ENCODE measurements around the gene WRAP73. TPM values are rescaled to one million over a fixed set of nuclear protein-coding genes. Genes with fewer than 3 reads are reported as not detected.
A peak's percentile ranks its signal among the peaks of the same experiment; 100 is the strongest.

The WRAP73 gene, protein sequence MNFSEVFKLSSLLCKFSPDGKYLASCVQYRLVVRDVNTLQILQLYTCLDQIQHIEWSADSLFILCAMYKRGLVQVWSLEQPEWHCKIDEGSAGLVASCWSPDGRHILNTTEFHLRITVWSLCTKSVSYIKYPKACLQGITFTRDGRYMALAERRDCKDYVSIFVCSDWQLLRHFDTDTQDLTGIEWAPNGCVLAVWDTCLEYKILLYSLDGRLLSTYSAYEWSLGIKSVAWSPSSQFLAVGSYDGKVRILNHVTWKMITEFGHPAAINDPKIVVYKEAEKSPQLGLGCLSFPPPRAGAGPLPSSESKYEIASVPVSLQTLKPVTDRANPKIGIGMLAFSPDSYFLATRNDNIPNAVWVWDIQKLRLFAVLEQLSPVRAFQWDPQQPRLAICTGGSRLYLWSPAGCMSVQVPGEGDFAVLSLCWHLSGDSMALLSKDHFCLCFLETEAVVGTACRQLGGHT
- total RNA-seq: 14.6 TPM
- long read RNA-seq, transcript WRAP73-201 (12 exons, 1,665 nt): major isoform, 11 of 21 reads
- long read RNA-seq, partial matches to known transcripts: 5 of 21 reads
- long read RNA-seq, other reads (novel, unspliced or antisense): 5 of 21 reads

- intact Hi-C loops (cut with DNase I): no loop called here
- DNase-seq (ENCODE audit: missing footprints) (peak; percentile 95), ATAC-seq (peak; percentile 89)
Observed at GRCh38 chr1:3649342-3650247, at the start of gene WRAP73. Gene WRAP73, minus strand, starts transcription at chr1:3650103. Its CDS starts 104 bp downstream, at chr1:3649999.

DNA sequence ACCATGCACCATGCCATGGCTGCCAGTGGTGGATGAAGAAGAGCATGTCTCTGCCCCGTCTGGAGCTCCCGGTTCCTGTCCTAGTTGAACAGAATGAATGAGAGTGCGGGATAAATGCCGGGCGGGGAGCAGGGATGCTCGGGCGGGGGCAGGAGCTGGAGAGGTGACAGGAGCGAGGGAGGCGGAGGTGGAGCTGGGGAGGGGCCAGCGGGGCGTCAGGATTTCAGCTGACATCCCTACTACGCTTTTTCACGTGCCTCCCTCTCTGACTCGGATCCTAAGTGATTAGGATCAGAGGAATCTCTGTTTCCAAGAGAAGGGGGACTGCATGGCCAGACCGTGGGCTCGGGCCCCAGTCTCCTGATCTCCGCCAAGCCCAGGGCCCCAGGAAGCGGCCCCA lies 49.7 kb upstream of the WRAP73 start:
- ATAC-seq (no peak), DNase-seq (ENCODE audit: missing footprints) (no peak)
- intact Hi-C loops (cut with DNase I): no loop called here

GRCh38 chr1:3698660-3699408 lies 48.9 kb upstream of the WRAP73 start:
- DNase-seq (ENCODE audit: missing footprints) (no peak), ATAC-seq (no peak)
- intact Hi-C loops (cut with DNase I): no loop called here

GRCh38 chr1:3697810-3698209 lies 47.9 kb upstream of the WRAP73 start:
- intact Hi-C loops (cut with DNase I): no loop called here
- ATAC-seq (no peak), DNase-seq (ENCODE audit: missing footprints) (no peak)

GRCh38 chr1:3697104-3697503 lies 47.2 kb upstream of the WRAP73 start:
- intact Hi-C loops (cut with DNase I): no loop called here
- ATAC-seq (no peak), DNase-seq (ENCODE audit: missing footprints) (no peak)

DNA sequence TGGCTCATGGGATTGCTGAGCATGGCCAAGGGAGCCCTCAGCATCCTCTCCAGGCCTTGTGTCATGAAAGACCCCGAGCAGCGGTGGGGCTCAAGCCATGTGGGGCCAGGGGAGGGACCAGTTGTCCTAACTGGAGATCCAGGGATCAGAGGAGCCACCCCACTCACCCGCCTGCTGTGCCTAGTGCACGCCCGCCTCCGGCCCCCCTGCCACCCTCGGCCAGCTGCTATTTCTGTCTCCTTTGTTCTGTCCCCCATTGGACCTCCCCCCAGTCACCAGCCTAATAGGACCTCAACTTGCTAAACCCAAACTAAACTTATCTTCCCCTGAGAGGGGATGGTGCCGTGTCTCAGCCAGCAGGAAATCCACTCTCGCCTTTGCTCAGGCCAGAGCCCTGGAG lies 46.8 kb upstream of the WRAP73 start:
- no peak for ATAC-seq
- no peak for DNase-seq (ENCODE audit: missing footprints)
- intact Hi-C loops (cut with DNase I): no loop called here

GRCh38 chr1:3695326-3696217 lies 45.7 kb upstream of the WRAP73 start:
- intact Hi-C loops (cut with DNase I): loop anchor here (2.0 kb wide), 1 partner anchor 29 kb away; no protein-coding TSS in a partner anchor
- DNase-seq (ENCODE audit: missing footprints): no peak
- ATAC-seq: peak; percentile 58

GRCh38 chr1:3693321-3693720 lies 43.4 kb upstream of the WRAP73 start:
- intact Hi-C loops (cut with DNase I): no loop called here
- no peak for DNase-seq (ENCODE audit: missing footprints)
- ATAC-seq: no peak

DNA sequence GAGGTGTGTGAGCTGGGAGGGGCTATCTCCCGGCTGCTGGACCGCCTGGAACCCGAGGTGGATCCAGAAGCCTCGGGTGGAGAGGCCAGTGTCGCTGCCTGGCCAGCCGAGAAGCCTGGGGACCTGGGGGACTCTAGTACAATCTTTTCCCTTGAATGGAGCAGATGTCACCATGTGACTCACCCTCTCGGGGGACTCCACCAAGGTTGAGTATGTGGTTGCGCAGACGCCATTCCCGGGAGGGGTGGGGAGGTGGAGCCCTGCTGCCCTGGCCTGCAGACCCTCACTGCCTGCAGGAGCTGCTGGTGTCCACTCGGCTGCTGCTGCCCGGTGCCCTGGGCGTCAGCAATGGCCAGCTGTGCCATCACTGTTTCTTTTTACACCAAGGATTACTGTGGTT lies 42.7 kb upstream of the WRAP73 start:
- no peak for ATAC-seq
- DNase-seq (ENCODE audit: missing footprints): no peak
- intact Hi-C loops (cut with DNase I): no loop called here

DNA sequence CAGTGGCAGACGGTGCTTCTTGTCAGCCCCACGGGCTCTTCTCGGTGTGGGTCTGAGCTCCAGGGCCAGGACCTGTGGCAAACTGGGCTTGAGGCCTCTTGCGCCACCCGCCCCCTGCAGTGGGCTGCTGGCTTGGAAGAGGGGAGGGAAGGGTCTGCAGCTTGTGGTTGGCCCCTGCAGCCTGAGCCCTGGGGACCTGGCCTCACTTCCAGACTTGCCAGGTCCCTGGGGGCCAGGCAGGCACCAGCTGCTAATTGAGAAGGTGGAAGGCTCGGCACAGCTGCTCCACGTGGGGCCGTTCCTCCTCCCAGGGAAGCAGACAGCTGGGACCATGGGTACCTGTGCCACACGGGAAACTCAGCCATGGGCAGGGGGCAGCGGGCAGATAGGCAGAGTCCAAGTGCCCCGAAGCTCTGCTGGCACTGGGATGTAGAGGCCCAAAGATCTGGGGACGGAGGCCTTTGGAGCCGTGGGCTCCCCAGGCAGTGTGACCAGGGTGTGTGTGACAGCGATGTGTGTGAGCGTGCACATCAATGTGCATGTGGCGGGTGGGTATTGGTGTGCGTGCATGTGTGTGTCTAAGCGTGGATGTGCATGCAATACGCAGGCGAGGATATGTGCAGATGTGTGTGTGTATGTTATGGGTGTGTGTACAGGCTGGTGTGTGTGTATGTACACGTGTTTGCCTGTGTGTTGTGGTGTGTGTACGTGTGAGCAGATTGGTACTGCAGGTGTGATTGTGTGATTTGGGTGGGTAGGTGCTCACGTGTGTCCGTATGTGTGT lies 41.7 kb upstream of the WRAP73 start:
- intact Hi-C loops (cut with DNase I): no loop called here
- ATAC-seq: no peak

GRCh38 chr1:3690282-3691065 lies 40.6 kb upstream of the WRAP73 start:
- no peak for ATAC-seq
- intact Hi-C loops (cut with DNase I): no loop called here

More for the DNA sequence above, 41.7 kb upstream of the WRAP73 start:
- no peak for DNase-seq (ENCODE audit: missing footprints)

DNA sequence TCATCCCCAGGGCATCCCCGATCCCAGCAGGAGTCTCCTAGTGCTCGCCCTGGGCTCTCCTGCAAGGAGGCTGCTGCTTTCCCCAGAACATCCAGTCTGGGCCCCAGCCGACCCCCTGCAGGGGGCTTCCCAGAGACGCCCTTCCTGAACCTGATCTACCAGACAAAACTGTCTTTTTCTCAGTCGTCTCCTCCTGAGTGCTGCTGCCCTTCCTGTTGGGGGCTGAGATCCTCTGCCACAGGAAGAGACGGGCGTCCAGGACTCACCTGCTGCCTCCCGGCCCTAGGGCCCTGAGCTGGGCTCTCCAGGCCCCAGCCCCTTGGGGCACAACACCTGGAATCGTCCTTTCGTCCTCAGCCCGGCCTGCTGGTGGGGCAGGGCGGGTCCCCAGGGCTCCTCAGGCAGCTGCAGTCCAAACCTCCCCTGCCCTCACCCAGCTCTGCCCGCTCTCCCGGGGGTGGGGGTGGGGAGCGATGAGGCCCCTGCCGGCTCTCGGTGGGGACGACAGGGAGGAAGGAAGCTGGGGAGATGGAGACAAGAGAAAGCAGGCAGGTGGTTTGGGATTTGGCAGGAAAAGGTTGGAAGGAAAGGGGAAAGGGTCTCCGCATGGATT lies 39.3 kb upstream of the WRAP73 start:
- intact Hi-C loops (cut with DNase I): no loop called here

More at GRCh38 chr1:3690282-3691065, 40.6 kb upstream of the WRAP73 start:
- no peak for DNase-seq (ENCODE audit: missing footprints)

DNA sequence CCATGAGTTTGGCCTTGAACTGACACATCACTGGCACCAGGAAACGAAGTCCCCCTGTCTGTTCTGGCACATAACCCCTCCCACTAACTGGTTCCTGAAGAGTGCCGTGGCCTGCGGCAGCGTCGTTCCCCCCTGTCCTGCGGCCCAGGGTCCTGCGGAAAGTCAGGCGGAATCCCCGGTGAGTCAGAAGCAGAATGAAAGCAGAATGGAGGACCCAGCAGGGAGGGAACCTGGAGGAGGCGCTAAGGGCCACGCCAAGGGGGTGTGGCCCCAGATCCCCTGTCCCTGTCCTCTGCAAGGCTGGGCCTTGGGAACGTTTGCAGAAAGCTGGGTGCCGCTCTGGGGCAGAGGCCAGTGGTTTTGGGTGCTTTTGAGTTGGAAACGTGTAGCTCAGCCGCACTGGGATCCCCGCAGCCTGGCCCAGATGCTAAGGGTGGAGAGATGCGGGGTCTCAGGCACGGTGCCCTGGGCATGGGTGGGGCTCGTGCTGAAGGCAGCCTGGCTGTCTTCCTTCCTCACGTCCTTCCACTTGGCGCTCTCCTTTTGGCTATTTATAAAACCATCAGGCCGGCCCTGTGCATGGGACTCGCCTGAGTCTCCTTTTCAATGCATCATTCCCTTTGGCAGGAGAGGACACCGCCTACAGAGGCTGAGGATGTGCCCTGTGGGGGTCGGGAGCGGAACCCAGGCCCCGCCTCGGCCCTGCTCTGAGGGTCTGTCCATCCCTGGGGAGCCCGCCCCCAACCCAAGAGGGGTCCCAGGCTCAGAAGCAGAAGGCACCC lies 38.6 kb upstream of the WRAP73 start:
- ATAC-seq: no peak
- no peak for DNase-seq (ENCODE audit: missing footprints)
- intact Hi-C loops (cut with DNase I): no loop called here

More for the DNA sequence above, 39.3 kb upstream of the WRAP73 start:
- ATAC-seq (no peak), DNase-seq (ENCODE audit: missing footprints) (no peak)

DNA sequence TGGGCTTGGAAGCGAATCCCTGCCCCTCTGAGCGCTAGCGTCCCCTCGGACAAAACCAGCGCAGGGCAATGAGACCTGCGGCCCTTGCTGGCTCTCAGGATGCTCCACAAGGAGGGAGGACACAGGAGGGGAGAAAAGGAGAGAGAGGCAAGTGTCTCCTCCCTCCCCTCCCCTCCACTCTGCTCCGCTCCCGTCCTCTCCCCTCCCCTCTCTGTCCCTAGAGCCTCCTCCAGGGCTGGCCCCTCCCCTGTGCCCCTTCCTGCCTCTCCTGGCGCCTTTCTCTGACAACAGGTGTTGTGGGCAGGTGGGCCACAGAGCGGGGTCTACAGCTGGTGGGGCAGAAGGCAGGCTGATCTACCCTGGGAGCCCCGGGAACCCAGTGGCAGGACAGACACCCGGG lies 37.6 kb upstream of the WRAP73 start:
- DNase-seq (ENCODE audit: missing footprints) (no peak), ATAC-seq (no peak)
- intact Hi-C loops (cut with DNase I): no loop called here

DNA sequence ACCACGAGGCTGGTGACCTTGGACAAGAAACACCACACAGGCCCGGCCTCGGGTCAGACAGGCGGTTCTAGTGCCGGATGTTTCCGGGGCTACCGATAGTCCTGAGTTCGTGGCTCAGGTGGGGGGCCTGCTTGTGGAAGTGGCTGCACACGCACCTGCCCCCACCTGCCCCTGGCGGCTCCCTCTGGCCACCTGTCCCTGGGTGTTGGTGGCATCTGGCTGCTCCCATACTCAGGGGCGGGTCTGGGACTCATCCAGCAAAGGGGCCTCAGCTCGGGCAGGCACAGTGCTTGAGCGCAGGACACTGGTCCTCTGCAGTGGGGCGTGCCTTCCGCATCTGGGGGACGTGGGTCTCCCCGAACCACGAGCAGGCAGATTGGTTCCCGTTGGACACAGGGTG lies 36.0 kb upstream of the WRAP73 start:
- no peak for DNase-seq (ENCODE audit: missing footprints)
- intact Hi-C loops (cut with DNase I): no loop called here
- no peak for ATAC-seq

Data from Right ventricle myocardium inferior (tissue), 1 donor.